K562 (cell line): ENCODE measurements around the gene SLC5A3. TPM values are rescaled to one million over a fixed set of nuclear protein-coding genes. Genes with fewer than 3 reads are reported as not detected.

Source experiments
- ATF1 ChIP-seq, 2 experiments: fragments of 450-650 bp in 1 of 2; IDR thresholded peaks; 2 replicates each; pipeline ENCODE4 v1.6.1; 2016; ENCODE audit warnings: missing compliant biosample characterization in 1 of 2, missing genetic modification characterization in 1 of 2
- CREBBP ChIP-seq: IDR thresholded peaks from one replicate; pipeline ENCODE4 v1.6.1; 2012; ENCODE audit warnings: low read depth, mild to moderate bottlenecking, control low read depth, inconsistent platforms, low read length
- E2F3 ChIP-seq: fragments of 250-450 bp; sonication (Bioruptor Pico); IDR thresholded peaks from 2 replicates; pipeline ENCODE4 v1.4.0; 2020; ENCODE audit warnings: mild to moderate bottlenecking
- GATAD2B ChIP-seq: fragments of 450-650 bp; IDR thresholded peaks from 2 replicates; pipeline ENCODE4 v1.6.1; 2017; ENCODE audit warnings: mild to moderate bottlenecking, borderline replicate concordance
- GTF2F1 ChIP-seq: IDR thresholded peaks from 2 replicates; pipeline ENCODE4 v1.6.1; 2011; ENCODE audit warnings: low read depth, low read length, improper control_type of control experiment
- PCBP1 ChIP-seq: fragments of 200-400 bp; formaldehyde crosslinking; IDR thresholded peaks from 2 replicates; pipeline ENCODE4 v1.6.1; 2018; ENCODE audit warnings: mild to moderate bottlenecking, low read depth, low read length; ENCODE audit not compliant: poor library complexity, severe bottlenecking
- PRPF4 ChIP-seq: fragments of 200-400 bp; formaldehyde crosslinking; IDR thresholded peaks from one replicate; pipeline ENCODE4 v1.6.1; 2017; ENCODE audit warnings: low read length, low read depth, mild to moderate bottlenecking; ENCODE audit not compliant: insufficient read depth, poor library complexity, severe bottlenecking
- RHOXF2B ChIP-seq: fragments of 250-450 bp; sonication (Bioruptor Pico); conservative IDR thresholded peaks from 2 replicates; pipeline ENCODE4 v1.5.1; 2021
- SIRT6 ChIP-seq: IDR thresholded peaks from one replicate; pipeline ENCODE4 v1.6.1; 2012; ENCODE audit warnings: low read depth, mild to moderate bottlenecking, control low read depth, inconsistent platforms, low read length, moderate library complexity
- SMAD1 ChIP-seq: fragments of 150-350 bp; IDR thresholded peaks from 2 replicates; pipeline ENCODE4 v1.6.1; 2014; ENCODE audit warnings: low read length, low read depth; ENCODE audit not compliant: partially characterized antibody
- SRSF1 ChIP-seq: fragments of 200-400 bp; formaldehyde crosslinking; IDR thresholded peaks from 2 replicates; pipeline ENCODE4 v1.6.1; 2017; ENCODE audit warnings: mild to moderate bottlenecking, low read depth, low read length, moderate library complexity
- ZNF133 ChIP-seq: fragments of 250-450 bp; sonication (Bioruptor Pico); IDR thresholded peaks from 2 replicates; pipeline ENCODE4 v1.4.0; 2020; ENCODE audit warnings: mild to moderate bottlenecking
- ZNF146 ChIP-seq: IDR thresholded peaks from one replicate; pipeline ENCODE4 v1.6.1; 2018; ENCODE audit warnings: missing compliant biosample characterization; ENCODE audit not compliant: unreplicated experiment
- polyA plus RNA-seq, 8 experiments: library from polyadenylated mRNA; depleted of rRNA in 4 of 8; stranded (reverse) in 5 of 8; unstranded in 3 of 8; fragments of >200 nt; fragmentation: Nextera tagmentation in 2 of 8; fragmentation: Illumina TruSeq in 1 of 8; extraction: Ambion mirVana in 2 of 8; extraction: Trizol in 1 of 8; gene quantifications; 2 replicates each; pipeline versions ENCODE4 v1.2.1 to v1.2.3, GENCODE V29; 2011 to 2014; ENCODE audit warnings: inconsistent platforms in 1 of 8, missing spikeins in 1 of 8
- total RNA-seq, 7 experiments: library from RNA; depleted of rRNA in 6 of 7; stranded (reverse); fragments of >200 nt in 6 of 7; fragmentation: Illumina TruSeq in 2 of 7; extraction: Trizol in 2 of 7; gene quantifications; 2 replicates each; pipeline versions ENCODE4 v1.2.1 to v1.2.3, GENCODE V29; 2011 to 2021; ENCODE audit warnings: low replicate concordance in 1 of 7
- TF ChIP-seq, protein P1 (sequence below), 3 experiments: fragments of 200-800 bp in 1 of 3; fragments of 250-450 bp in 1 of 3; fragments of 450-650 bp in 1 of 3; sonication (Bioruptor Pico) in 1 of 3; sonication (Bioruptor generic) in 1 of 3; formaldehyde crosslinking in 1 of 3; IDR thresholded peaks; 2 replicates each; pipeline versions ENCODE4 v1.6.1 to v1.8.0; 2016 to 2022; ENCODE audit warnings: mild to moderate bottlenecking in 2 of 3, missing genetic modification characterization in 2 of 3, missing compliant biosample characterization in 1 of 3, moderate library complexity in 1 of 3
- TF ChIP-seq, protein P2 (sequence below), 2 experiments: fragments of 450-650 bp in 1 of 2; IDR thresholded peaks; 2 replicates each; pipeline ENCODE4 v1.6.1; 2011 to 2017; ENCODE audit warnings: low read depth in 2 of 2, antibody characterized with exemption in 1 of 2, borderline replicate concordance in 1 of 2, low read length in 1 of 2, mild to moderate bottlenecking in 1 of 2, mixed read lengths in 1 of 2; ENCODE audit not compliant: control insufficient read depth in 1 of 2
- TF ChIP-seq, protein P3 (sequence below): fragments of 250-450 bp; sonication (Bioruptor Pico); IDR thresholded peaks from 2 replicates; pipeline ENCODE4 v1.8.0; 2022; ENCODE audit warnings: moderate library complexity, mild to moderate bottlenecking, inconsistent platforms
- TF ChIP-seq, protein P4 (sequence below): sonication (generic); formaldehyde crosslinking; IDR thresholded peaks from 2 replicates; pipeline ENCODE4 v1.8.1; 2023; ENCODE audit warnings: mild to moderate bottlenecking, missing genetic modification reagents

SLC5A3 gene
- total and polyA plus RNA-seq, 9 of the 15 experiments (the other 6 are each of a cell fraction or from before 2014, with no cell fraction given) = 2.9 to 20.6 (median 9.0) TPM

DNA sequence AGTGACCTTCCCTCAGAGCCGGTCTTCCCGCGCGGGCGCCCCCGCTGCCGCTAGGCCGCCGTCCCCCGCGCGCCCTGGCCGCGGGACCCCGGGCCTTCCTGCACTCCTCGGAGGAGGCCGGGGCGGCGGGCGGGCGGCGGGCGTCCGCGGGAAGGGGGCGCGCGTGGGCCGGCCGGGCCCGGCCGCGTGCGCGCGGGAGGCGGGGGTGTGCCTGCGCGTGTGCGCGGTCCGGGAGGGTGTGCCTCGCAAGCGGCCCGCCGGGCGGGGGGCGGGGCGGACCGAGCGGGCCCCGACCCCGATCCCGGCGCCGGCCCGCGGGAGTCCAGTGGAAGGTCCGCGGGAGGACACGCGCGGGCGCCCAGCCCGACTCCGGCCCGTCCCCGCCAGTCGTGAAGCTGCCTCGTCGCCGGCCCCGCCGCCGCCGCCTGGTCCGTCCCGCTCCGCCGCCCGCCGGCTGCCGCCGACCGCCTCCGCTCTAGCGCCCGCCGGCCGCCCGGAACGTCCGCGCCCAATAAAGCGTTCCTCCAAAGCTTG is 438 bp downstream of the SLC5A3 start (continued):
- TF ChIP-seq GATAD2B (peak; percentile 52; the same call in 1 of the 2 replicates), CREBBP (no peak), RHOXF2B (CRISPR knock-in tag) (no peak), SRSF1 (no peak), PRPF4 (no peak), ZNF146 (CRISPR knock-in tag) (no peak), SIRT6 (no peak), PCBP1 (peak; percentile 14), ZNF133 (no peak), SMAD1 (no peak), E2F3 (CRISPR knock-in tag) (0 out of 2 replicates have a peak, but pooled peaks have one; percentile 77), GTF2F1 (no peak), ATF1 (CRISPR knock-in tag; IDR thresholded peaks at IDR 0.05) (no peak), ATF1 (tag; IDR thresholded peaks at IDR 0.05) (no peak)
- TF ChIP-seq, protein P1, sequence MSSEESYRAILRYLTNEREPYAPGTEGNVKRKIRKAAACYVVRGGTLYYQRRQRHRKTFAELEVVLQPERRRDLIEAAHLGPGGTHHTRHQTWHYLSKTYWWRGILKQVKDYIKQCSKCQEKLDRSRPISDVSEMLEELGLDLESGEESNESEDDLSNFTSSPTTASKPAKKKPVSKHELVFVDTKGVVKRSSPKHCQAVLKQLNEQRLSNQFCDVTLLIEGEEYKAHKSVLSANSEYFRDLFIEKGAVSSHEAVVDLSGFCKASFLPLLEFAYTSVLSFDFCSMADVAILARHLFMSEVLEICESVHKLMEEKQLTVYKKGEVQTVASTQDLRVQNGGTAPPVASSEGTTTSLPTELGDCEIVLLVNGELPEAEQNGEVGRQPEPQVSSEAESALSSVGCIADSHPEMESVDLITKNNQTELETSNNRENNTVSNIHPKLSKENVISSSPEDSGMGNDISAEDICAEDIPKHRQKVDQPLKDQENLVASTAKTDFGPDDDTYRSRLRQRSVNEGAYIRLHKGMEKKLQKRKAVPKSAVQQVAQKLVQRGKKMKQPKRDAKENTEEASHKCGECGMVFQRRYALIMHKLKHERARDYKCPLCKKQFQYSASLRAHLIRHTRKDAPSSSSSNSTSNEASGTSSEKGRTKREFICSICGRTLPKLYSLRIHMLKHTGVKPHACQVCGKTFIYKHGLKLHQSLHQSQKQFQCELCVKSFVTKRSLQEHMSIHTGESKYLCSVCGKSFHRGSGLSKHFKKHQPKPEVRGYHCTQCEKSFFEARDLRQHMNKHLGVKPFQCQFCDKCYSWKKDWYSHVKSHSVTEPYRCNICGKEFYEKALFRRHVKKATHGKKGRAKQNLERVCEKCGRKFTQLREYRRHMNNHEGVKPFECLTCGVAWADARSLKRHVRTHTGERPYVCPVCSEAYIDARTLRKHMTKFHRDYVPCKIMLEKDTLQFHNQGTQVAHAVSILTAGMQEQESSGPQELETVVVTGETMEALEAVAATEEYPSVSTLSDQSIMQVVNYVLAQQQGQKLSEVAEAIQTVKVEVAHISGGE (CRISPR knock-in tag; IDR thresholded peaks at IDR 0.05) = peak in 1 of 3 experiments; percentile 86; a peak in 2 of 6 replicates
- TF ChIP-seq, protein P2, sequence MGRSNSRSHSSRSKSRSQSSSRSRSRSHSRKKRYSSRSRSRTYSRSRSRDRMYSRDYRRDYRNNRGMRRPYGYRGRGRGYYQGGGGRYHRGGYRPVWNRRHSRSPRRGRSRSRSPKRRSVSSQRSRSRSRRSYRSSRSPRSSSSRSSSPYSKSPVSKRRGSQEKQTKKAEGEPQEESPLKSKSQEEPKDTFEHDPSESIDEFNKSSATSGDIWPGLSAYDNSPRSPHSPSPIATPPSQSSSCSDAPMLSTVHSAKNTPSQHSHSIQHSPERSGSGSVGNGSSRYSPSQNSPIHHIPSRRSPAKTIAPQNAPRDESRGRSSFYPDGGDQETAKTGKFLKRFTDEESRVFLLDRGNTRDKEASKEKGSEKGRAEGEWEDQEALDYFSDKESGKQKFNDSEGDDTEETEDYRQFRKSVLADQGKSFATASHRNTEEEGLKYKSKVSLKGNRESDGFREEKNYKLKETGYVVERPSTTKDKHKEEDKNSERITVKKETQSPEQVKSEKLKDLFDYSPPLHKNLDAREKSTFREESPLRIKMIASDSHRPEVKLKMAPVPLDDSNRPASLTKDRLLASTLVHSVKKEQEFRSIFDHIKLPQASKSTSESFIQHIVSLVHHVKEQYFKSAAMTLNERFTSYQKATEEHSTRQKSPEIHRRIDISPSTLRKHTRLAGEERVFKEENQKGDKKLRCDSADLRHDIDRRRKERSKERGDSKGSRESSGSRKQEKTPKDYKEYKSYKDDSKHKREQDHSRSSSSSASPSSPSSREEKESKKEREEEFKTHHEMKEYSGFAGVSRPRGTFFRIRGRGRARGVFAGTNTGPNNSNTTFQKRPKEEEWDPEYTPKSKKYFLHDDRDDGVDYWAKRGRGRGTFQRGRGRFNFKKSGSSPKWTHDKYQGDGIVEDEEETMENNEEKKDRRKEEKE (IDR thresholded peaks at IDR 0.05; ENCODE audit: borderline replicate concordance in 1 of 2, control insufficient read depth in 1 of 2, low read depth in 2 of 2, low read length in 1 of 2) = no peak
- TF ChIP-seq, protein P3, sequence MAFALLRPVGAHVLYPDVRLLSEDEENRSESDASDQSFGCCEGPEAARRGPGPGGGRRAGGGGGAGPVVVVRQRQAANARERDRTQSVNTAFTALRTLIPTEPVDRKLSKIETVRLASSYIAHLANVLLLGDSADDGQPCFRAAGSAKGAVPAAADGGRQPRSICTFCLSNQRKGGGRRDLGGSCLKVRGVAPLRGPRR (CRISPR knock-in tag) = no peak
- TF ChIP-seq, protein P4, sequence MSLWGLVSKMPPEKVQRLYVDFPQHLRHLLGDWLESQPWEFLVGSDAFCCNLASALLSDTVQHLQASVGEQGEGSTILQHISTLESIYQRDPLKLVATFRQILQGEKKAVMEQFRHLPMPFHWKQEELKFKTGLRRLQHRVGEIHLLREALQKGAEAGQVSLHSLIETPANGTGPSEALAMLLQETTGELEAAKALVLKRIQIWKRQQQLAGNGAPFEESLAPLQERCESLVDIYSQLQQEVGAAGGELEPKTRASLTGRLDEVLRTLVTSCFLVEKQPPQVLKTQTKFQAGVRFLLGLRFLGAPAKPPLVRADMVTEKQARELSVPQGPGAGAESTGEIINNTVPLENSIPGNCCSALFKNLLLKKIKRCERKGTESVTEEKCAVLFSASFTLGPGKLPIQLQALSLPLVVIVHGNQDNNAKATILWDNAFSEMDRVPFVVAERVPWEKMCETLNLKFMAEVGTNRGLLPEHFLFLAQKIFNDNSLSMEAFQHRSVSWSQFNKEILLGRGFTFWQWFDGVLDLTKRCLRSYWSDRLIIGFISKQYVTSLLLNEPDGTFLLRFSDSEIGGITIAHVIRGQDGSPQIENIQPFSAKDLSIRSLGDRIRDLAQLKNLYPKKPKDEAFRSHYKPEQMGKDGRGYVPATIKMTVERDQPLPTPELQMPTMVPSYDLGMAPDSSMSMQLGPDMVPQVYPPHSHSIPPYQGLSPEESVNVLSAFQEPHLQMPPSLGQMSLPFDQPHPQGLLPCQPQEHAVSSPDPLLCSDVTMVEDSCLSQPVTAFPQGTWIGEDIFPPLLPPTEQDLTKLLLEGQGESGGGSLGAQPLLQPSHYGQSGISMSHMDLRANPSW (CRISPR knock-in tag) = no peak
